Measurements from ENCODE around the gene PPFIBP1.

DNA sequence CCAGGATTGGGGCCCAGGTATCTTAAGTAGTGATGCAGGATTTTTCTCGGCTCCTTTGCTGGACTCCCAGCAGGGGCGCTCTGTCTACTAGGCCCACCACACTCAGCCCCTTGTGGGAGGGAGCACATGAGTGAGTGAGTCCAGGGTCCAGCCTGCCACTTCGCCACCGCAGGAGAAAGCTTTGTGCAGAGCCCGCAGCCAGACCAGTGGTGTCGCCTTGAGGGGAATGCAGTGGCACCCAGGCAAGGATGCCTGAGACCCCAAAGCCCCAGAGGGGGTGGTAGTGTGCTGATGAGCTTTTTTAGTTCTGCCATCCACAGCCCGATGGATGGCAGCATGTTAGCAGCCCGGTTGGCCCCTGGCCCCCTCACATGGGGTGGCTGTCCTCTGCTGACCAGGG lies 181.3 kb downstream of the PPFIBP1 start:
- TF ChIP-seq POLR2A (IDR thresholded peaks at IDR 0.05), result no peak
- TF ChIP-seq, protein P1, sequence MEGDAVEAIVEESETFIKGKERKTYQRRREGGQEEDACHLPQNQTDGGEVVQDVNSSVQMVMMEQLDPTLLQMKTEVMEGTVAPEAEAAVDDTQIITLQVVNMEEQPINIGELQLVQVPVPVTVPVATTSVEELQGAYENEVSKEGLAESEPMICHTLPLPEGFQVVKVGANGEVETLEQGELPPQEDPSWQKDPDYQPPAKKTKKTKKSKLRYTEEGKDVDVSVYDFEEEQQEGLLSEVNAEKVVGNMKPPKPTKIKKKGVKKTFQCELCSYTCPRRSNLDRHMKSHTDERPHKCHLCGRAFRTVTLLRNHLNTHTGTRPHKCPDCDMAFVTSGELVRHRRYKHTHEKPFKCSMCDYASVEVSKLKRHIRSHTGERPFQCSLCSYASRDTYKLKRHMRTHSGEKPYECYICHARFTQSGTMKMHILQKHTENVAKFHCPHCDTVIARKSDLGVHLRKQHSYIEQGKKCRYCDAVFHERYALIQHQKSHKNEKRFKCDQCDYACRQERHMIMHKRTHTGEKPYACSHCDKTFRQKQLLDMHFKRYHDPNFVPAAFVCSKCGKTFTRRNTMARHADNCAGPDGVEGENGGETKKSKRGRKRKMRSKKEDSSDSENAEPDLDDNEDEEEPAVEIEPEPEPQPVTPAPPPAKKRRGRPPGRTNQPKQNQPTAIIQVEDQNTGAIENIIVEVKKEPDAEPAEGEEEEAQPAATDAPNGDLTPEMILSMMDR (IDR thresholded peaks at IDR 0.05), result no peak
